Endothelial cell of umbilical vein (primary cell): ENCODE data around the gene KLC1.

Experiments
- EZH2 ChIP-seq: IDR thresholded peaks from 2 replicates; pipeline ENCODE4 v1.6.1; 2012; ENCODE audit warnings: borderline replicate concordance, low read depth, mild to moderate bottlenecking, moderate library complexity, low read length, inconsistent platforms; ENCODE audit not compliant: severe bottlenecking
- JUN ChIP-seq: IDR thresholded peaks from 2 replicates; pipeline ENCODE4 v1.6.1; 2011; ENCODE audit warnings: borderline replicate concordance, low read depth; ENCODE audit not compliant: insufficient read length, insufficient read depth
- MAX ChIP-seq: IDR thresholded peaks from 2 replicates; pipeline ENCODE4 v1.6.1; 2011; ENCODE audit not compliant: insufficient read depth, insufficient read length
- POLR2A ChIP-seq: IDR thresholded peaks from 2 replicates; pipeline ENCODE4 v1.6.1; 2012; ENCODE audit warnings: low read depth, mild to moderate bottlenecking, control low read depth, low read length
- POLR2AphosphoS5 ChIP-seq: IDR thresholded peaks from 2 replicates; pipeline ENCODE4 v1.6.1; 2012; ENCODE audit warnings: low read depth, mild to moderate bottlenecking, control low read depth, low read length, moderate library complexity; ENCODE audit not compliant: insufficient read depth
- TF ChIP-seq, protein P1 (sequence below), 2 donors: IDR thresholded peaks; 1 replicate in 1 of 2; 2 replicates in 1 of 2; pipeline ENCODE4 v1.5.1; 2011; ENCODE audit warnings: low read length in 2 of 2, mild to moderate bottlenecking in 2 of 2, moderate library complexity in 2 of 2, control low read depth in 1 of 2, inconsistent platforms in 1 of 2, low read depth in 1 of 2; ENCODE audit not compliant: insufficient read depth in 1 of 2; ENCODE audit errors: extremely low read depth in 1 of 2

GRCh38 chr14:103713304-103714062 lies 84.5 kb downstream of the KLC1 start:
- TF ChIP-seq POLR2A (no peak), MAX (no peak), JUN (no peak), EZH2 (no peak), POLR2AphosphoS5 (peak; percentile 6)
- TF ChIP-seq, protein P1, sequence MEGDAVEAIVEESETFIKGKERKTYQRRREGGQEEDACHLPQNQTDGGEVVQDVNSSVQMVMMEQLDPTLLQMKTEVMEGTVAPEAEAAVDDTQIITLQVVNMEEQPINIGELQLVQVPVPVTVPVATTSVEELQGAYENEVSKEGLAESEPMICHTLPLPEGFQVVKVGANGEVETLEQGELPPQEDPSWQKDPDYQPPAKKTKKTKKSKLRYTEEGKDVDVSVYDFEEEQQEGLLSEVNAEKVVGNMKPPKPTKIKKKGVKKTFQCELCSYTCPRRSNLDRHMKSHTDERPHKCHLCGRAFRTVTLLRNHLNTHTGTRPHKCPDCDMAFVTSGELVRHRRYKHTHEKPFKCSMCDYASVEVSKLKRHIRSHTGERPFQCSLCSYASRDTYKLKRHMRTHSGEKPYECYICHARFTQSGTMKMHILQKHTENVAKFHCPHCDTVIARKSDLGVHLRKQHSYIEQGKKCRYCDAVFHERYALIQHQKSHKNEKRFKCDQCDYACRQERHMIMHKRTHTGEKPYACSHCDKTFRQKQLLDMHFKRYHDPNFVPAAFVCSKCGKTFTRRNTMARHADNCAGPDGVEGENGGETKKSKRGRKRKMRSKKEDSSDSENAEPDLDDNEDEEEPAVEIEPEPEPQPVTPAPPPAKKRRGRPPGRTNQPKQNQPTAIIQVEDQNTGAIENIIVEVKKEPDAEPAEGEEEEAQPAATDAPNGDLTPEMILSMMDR (IDR thresholded peaks at IDR 0.05; ENCODE audit: extremely low read depth in 1 of 2, insufficient read depth in 1 of 2, low read depth in 1 of 2, low read length in 2 of 2) = no peak
